Vagina (tissue), 2 donors: ENCODE results near the gene LARP7. TPM values are rescaled to one million over a fixed set of nuclear protein-coding genes. Genes with fewer than 3 reads are reported as not detected.
"Not testable (repeated sequence)": the region's sequence is repeated elsewhere in the genome, so short reads cannot be mapped to it uniquely, and the experiment has no call there.

ENCODE experiments used
- DNase-seq, 2 donors: peaks; one replicate each; pipeline ENCODE4 v3.0.0-alpha.2; 2017; ENCODE audit errors: extremely low spot score in 2 of 2
- H3K27ac ChIP-seq: fragments of 200-600 bp; sonication (generic); one replicate; pipeline ENCODE4 v1.5.1; 2019
- H3K27me3 ChIP-seq: fragments of 200-600 bp; sonication (generic); one replicate; pipeline ENCODE4 v1.5.1; 2019
- H3K36me3 ChIP-seq, 2 donors: fragments of 200-600 bp; sonication (generic); one replicate each; pipeline ENCODE4 v1.5.1; 2017 to 2019
- H3K4me1 ChIP-seq: fragments of 200-600 bp; sonication (generic); one replicate; pipeline ENCODE4 v1.5.1; 2019
- H3K4me3 ChIP-seq, 2 donors: fragments of 200-600 bp; sonication (generic); 1 replicate in 1 of 2; 2 replicates in 1 of 2; pipeline ENCODE4 v1.5.1; 2016 to 2019
- H3K9me3 ChIP-seq: fragments of 200-600 bp; sonication (generic); one replicate; pipeline ENCODE4 v1.5.1; 2019
- POLR2A ChIP-seq, 2 donors: fragments of 450-650 bp; IDR thresholded peaks; one replicate each; pipeline ENCODE4 v1.6.1; 2017; ENCODE audit warnings: antibody characterized with exemption in 2 of 2, mild to moderate bottlenecking in 2 of 2, moderate library complexity in 2 of 2
- POLR2AphosphoS5 ChIP-seq, 2 donors: sonication (generic); formaldehyde crosslinking; IDR thresholded peaks; one replicate each; pipeline ENCODE4 v1.9.0; 2017; ENCODE audit warnings: antibody characterized with exemption in 2 of 2, mild to moderate bottlenecking in 2 of 2, low read depth in 1 of 2; ENCODE audit not compliant: insufficient read depth in 1 of 2
- intact Hi-C: fragments of 100-400 bp; cut with DNase I; formaldehyde crosslinking; loops from one replicate; pipeline ENCODE4 v1.15.1; 2023
- microRNA counts, 2 donors: library from miRNA; unstranded; fragments of <30 nt; microRNA quantifications; one replicate each; lab custom pipeline; 2016 to 2017
- microRNA-seq: library from miRNA; unstranded; fragments of <30 nt; microRNA quantifications from one replicate; pipeline ENCODE4, GENCODE V29; 2017; ENCODE audit warnings: borderline number of aligned reads, borderline replicate concordance
- small RNA-seq: library from RNA; depleted of rRNA; stranded (forward); fragments of <200 nt; gene quantifications from one replicate; pipeline ENCODE3, GENCODE V24; 2016
- total RNA-seq: library from RNA; depleted of rRNA; stranded (reverse); fragments of >200 nt; gene quantifications from one replicate; pipeline ENCODE4 v1.2.3, GENCODE V29; 2016
- TF ChIP-seq, protein P1 (sequence below), 3 experiments: fragments of 450-650 bp in 2 of 3; fragments of 200-600 bp in 1 of 3; sonication (generic) in 1 of 3; IDR thresholded peaks; one replicate each; pipeline ENCODE4 v1.5.1; 2017 to 2019; ENCODE audit warnings: antibody characterized with exemption in 3 of 3, mild to moderate bottlenecking in 2 of 3, moderate library complexity in 2 of 3

LARP7 gene
- total RNA-seq, 1 donor from 2014 or later: 33.9 TPM

DNA sequence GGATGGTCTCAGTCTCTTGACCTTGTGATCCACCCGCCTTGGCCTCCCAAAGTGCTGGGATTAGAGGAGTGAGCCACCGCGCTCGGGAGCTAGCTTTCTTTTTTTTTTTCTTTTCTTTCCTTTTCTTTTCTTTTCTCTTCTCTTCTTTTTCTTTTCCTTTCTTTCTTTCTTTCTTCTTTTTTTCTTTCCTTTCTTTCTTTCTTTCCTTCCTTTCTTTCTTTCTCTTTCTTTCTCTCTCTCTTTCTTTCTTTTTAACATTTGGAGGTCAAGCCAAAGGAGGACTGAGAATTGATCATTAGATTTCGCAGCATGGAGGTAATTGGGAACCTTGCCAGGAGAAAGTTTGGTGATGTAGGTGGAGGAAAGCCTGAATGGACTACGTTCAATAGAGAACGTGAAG is 67.4 kb downstream of the LARP7 start:
- Histone ChIP-seq H3K4me1 (peaks cover 17% of the 10 kb centered on the region), H3K27ac (no peak overlapping the region), H3K4me3 (no peak overlapping the region), H3K9me3 (no peaks in the 10 kb centered on the region), H3K27me3 (no peaks in the 10 kb centered on the region), H3K36me3 (no peaks in the 10 kb centered on the region)
- DNase-seq: no peak
- intact Hi-C loops: no loop called here
- TF ChIP-seq, protein P1, sequence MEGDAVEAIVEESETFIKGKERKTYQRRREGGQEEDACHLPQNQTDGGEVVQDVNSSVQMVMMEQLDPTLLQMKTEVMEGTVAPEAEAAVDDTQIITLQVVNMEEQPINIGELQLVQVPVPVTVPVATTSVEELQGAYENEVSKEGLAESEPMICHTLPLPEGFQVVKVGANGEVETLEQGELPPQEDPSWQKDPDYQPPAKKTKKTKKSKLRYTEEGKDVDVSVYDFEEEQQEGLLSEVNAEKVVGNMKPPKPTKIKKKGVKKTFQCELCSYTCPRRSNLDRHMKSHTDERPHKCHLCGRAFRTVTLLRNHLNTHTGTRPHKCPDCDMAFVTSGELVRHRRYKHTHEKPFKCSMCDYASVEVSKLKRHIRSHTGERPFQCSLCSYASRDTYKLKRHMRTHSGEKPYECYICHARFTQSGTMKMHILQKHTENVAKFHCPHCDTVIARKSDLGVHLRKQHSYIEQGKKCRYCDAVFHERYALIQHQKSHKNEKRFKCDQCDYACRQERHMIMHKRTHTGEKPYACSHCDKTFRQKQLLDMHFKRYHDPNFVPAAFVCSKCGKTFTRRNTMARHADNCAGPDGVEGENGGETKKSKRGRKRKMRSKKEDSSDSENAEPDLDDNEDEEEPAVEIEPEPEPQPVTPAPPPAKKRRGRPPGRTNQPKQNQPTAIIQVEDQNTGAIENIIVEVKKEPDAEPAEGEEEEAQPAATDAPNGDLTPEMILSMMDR (IDR thresholded peaks at IDR 0.05): no peak
- no peak for TF ChIP-seq POLR2A (IDR thresholded peaks at IDR 0.05)
- no peak for TF ChIP-seq POLR2AphosphoS5 (IDR thresholded peaks at IDR 0.05; ENCODE audit: insufficient read depth in 1 of 2, low read depth in 1 of 2)

DNA sequence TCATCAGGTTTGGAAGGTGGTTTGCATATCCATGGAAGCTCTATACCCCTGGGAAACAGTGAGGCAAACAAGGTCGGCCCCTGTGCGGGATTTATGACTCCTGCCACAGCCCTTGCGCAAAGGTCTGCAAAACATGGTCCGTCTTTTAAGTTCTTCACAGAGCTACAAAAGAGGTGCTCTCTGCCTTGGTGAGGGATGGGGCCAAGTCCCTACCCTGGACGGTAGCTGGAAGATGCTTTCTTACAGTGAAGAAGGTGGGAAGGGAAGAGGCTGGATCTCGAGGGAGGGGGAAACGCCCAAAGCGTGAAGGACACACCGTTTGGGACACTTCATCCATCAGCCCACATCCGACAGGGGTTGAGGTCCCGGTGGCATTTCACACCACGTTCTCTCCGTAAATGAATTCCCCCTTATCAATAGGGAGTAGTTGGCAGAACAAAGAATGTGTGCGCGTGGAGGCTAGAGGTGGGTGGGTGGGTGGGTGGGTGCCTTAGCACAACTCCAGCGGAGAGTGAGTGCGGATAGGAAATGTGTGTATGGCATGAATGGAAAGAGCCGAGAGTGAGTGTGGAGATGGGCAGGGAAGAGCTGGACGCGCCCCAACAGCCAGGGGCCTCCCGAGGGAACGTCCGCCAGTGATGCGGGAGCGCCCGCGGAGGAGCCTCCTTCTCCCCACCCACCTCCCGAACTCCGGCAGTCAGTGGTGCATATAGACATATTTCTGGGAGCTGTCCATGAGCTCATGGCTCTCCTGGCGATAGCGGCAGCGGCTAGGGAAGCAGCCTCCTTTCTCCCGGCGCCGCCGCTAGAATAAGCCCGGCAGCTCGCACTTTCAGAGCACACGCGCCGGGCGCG is 68.3 kb downstream of the LARP7 start:
- Histone ChIP-seq H3K36me3 (no peaks in the 10 kb centered on the region), H3K27me3 (no peaks in the 10 kb centered on the region), H3K4me1 (peaks cover 17% of the 10 kb centered on the region), H3K4me3 (peak overlapping the region; percentile 51 to 69), H3K27ac (no peak overlapping the region), H3K9me3 (no peaks in the 10 kb centered on the region)
- no peak for TF ChIP-seq POLR2A (IDR thresholded peaks at IDR 0.05)
- no peak for TF ChIP-seq POLR2AphosphoS5 (IDR thresholded peaks at IDR 0.05; ENCODE audit: insufficient read depth in 1 of 2, low read depth in 1 of 2)
- TF ChIP-seq, protein P1 (IDR thresholded peaks at IDR 0.05): no peak
- DNase-seq: no peak
- intact Hi-C loops: no loop called here

GRCh38 chr4:112705891-112706839 is 69.2 kb downstream of the LARP7 start:
- Histone ChIP-seq H3K4me3 (peak overlapping the region; percentile 51 to 69), H3K4me1 (peaks cover 17% of the 10 kb centered on the region)
- intact Hi-C loops, H3K27me3 ChIP-seq, H3K36me3 ChIP-seq, H3K9me3 ChIP-seq, H3K27ac ChIP-seq, DNase-seq: not testable (repeated sequence)

DNA sequence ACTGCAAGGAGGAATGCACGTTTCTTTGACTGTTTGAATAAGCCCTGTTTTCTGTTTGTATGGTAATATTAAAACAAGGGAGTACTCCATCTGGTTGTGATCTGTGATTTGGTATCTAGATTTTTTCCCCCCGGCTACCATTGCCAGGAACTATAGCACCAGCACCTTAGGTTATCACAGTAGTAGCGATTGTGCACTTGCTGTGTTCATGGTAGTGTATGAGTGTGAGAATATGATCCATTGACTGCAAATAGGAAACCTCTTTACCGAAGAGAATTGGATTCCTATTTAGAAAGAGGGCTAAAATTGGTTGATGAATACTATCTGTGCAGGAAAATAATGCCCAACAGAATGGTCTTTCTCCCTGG is 69.9 kb downstream of the LARP7 start:
- no peak for DNase-seq
- H3K27me3 ChIP-seq: no peaks in the 10 kb centered on the region
- H3K4me1 ChIP-seq: peaks cover 17% of the 10 kb centered on the region
- H3K27ac ChIP-seq: no peak overlapping the region
- no peaks in the 10 kb centered on the region for H3K36me3 ChIP-seq
- no peak for TF ChIP-seq POLR2AphosphoS5 (IDR thresholded peaks at IDR 0.05; ENCODE audit: insufficient read depth in 1 of 2, low read depth in 1 of 2)
- TF ChIP-seq POLR2A (IDR thresholded peaks at IDR 0.05): no peak
- TF ChIP-seq, protein P1 (IDR thresholded peaks at IDR 0.05): no peak
- intact Hi-C loops: no loop called here
- H3K4me3 ChIP-seq: peak overlapping the region; percentile 51 to 69
- no peaks in the 10 kb centered on the region for H3K9me3 ChIP-seq

MicroRNAs encoded within 50 kb of the gene (microRNA counts, 767-probe panel; counts per million panel counts)
- microRNA hsa-miR-302a-3p (lab: Ali Mortazavi, UCI) (238 to 261 counts per million in 2 donors), microRNA hsa-miR-302b-3p (lab: Ali Mortazavi, UCI) (238 to 2,328 counts per million in 2 donors), microRNA hsa-miR-302c-3p (lab: Ali Mortazavi, UCI) (238 to 261 counts per million in 2 donors), microRNA hsa-miR-302d-3p (lab: Ali Mortazavi, UCI) (4,365 to 4,531 counts per million in 2 donors), microRNA hsa-miR-367-3p (lab: Ali Mortazavi, UCI) (238 to 261 counts per million in 2 donors)

Small RNA genes within 50 kb of the gene (microRNA-seq; reads per million reads assigned to microRNA genes)
- gene MIR302A: not detected
- gene MIR302B: not detected
- not detected for gene MIR302C
- gene MIR302D: not detected
- not detected for gene MIR367

Small RNA genes within 50 kb of the gene (small RNA-seq; reads per million reads assigned to genes)
- gene MIR302A (not detected), gene MIR302C (not detected), gene MIR302D (not detected), gene MIR367 (not detected), gene WRBP1 (not detected)

Other genes starting within 250 kb of the LARP7 start
- not detected for gene NEUROG2, start 121.0 kb upstream of the LARP7 start, total RNA-seq
- gene ZGRF1, start 234 bp upstream of the LARP7 start, total RNA-seq: 5.6 TPM